ENCODE results near the gene STK39.
"Not testable (repeated sequence)": the region's sequence is repeated elsewhere in the genome, so short reads cannot be mapped to it uniquely, and the experiment has no call there.

The STK39 gene

DNA sequence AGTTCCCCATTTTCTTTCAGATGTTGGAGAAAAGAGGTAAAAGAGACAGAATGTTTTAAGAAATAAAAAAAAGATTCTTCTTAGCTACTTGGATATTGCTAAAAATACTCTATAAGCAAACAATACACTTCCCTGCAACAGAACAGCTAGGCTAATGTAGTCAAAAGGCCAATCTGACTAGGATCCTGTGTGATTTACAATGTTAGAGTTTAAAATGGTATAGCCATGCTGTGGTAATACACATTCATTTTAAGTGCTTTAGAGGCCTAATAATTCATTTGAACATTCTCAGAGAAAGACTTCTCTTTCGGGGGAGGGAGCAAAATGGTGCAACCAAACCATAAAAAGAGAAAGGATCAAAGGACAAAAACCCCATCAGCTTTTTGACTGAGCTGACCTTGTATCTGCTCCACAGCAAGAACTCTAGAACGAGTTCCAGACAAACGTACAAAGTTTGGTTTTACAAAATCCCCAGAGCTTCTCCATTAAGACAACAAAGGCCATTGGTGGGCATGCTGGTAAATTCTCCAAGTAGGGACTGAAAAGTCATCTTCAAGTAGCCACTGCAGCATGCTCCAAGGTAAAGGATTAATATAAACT, 200.2 kb downstream of the STK39 start:
- no peak for DNase-seq (ENCODE audit: low read depth)

DNA sequence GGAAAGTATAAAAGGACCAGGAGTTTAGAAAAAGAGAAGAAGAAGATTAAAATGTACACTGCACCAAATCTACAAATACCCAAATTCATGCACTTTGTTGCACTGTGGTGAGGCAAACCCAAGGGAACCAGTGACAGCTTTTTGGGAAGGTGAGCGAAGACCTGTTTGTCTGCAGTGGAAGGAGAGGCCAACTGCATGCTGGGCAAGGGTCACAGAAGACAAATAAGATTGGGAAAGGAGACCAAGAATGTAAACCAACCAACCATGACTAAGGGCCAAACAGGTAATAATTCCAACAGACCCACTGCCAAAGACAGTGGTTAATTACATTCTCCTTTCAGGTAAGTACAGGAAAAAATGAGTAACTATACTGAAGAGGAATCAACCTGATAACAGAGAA, 202.8 kb downstream of the STK39 start:
- no peak for DNase-seq (ENCODE audit: low read depth)

DNA sequence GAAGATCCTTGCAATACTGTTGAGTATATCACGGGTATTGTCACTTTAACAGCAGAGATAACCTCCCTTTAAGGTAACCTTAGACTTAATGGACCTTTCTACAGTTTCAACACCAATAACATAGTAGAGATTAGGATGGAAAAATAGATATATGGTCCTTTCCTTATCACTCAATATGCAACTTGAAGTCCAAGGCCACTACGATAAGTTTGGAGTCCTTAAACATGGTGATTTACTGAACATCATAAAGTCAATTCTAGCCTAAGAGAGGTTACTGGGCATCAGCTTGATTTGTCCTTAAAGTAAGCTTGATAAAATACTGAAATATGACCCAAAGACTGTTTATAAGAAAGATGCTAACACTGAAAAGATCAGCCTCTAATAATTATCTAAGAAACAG, 203.2 kb downstream of the STK39 start:
- no peak for DNase-seq (ENCODE audit: low read depth)

DNA sequence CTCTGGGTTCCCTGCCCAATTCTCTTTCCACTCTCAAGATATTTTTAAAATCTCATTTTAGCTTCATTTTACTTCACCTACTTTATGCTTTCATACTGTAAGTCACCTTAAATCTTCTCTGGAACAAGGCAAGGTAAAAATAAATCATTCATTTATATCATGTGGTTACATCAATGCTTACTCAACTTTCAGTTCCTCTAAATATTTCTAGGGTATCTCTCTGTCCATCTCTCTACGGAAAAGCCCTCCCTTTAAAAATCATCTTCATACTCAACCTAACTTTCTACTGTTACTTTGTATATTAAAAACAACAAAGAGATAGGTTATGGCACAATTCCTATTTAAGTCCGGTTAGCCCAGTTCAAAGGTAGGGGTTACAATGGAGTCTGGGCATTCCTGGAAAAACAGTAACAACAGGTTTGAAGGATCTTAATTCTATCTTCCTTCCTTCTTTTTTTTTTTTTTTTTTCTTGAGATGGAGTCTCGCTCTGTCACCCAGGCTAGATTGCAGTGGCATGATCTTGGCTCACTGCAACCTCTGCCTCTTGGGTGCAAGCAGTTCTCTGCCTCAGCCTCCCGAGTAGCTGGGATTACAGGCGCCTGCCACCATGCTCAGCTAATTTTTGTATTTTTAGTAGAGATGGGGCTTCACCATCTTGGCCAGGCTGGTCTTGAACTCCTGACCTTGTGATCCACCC, 205.1 kb downstream of the STK39 start:
- DNase-seq (ENCODE audit: low read depth), result not testable (repeated sequence)

DNA sequence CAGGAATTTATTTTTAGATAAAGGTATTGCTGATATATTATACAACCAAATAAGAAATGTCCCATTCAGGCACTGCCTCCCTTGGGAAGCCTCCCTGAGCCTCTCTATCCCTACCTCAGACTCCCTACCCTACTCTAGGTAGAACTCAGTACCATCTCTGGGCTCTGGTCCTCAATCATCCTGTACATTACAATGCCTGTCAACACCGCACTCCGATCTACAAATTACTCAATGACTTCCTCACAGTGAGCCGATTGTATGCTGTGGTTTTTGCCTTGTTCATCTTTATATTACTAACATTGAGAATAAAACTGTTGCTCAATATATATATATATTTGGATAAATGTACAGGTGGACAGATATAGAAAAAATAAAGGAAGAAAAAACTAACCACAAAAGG, 207.5 kb downstream of the STK39 start:
- DNase-seq (ENCODE audit: low read depth), result no peak

DNA sequence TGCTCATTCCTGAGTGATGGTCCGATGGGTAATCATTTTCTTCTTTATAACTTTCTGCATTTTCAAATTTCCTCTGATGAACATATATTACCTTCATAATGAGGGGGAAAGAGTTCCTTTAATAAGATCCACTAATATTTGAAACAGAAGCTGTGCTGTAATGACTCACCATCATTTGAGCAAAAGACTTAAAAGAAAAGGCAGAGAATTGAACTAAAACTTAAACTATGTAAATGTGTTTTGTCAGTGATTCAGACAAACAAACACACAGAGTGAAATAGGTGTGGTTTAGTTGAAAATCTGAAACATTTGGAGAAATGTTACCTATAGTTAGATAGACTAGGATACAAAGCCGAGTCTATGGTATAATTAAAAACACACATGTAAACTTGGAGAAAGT, 209.6 kb downstream of the STK39 start:
- no peak for DNase-seq (ENCODE audit: low read depth)

DNA sequence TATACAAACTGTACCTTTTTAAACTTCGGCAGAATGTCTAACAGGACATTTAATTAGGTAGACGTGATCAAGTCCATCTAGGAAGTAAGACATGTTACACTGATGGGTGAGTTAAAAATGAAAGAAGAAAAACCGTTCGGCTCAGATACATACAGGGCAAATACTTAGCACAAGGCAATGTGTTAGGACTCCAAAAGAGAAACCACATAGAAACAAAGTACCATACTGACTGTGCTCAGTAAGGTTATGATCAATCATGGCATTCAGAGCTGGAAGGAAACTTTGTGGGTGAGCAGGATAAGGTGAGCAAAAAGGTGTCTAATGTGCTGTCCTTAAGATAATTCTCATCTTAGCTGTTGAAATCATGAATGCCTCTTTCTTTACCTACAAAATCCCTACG, 211.9 kb downstream of the STK39 start:
- no peak for DNase-seq (ENCODE audit: low read depth)

DNA sequence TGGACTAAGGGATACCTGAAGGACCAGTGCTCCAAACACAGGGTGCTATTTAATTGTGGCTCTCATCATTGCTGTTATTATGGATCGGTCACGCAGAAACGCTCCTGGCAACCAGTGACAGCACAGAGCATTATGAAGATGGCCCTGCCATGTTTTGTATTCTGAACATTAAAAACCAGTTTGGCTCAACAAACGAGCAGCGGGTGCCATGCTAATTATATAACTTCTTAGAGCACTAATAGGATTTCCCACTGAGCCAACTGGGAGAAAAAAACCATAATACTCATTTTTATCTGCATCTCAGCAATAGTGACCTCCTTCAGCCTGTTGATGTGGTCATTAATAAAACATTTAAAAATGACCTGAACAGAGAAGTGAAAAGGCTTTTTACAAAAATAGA, 212.8 kb downstream of the STK39 start:
- DNase-seq (ENCODE audit: low read depth), result no peak

DNA sequence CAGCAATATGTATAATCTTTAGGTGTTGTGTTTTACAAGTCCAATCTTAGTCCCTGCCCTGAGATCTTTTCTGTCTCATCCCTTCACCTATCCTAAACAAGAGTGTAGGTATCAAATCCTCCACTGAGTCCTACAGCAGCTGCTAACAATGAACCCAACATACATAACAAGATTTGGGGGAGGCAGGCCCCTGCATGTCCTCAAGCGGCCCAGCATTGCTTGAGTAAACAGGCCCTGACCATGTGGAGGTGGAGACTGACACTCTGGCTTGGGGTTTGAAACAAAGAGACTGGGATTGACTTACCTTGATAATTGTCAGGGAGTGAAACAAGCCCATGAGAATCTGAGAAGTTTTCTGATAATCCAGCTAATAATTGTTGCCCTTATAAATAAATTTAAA, 213.4 kb downstream of the STK39 start:
- DNase-seq (ENCODE audit: low read depth), result no peak

DNA sequence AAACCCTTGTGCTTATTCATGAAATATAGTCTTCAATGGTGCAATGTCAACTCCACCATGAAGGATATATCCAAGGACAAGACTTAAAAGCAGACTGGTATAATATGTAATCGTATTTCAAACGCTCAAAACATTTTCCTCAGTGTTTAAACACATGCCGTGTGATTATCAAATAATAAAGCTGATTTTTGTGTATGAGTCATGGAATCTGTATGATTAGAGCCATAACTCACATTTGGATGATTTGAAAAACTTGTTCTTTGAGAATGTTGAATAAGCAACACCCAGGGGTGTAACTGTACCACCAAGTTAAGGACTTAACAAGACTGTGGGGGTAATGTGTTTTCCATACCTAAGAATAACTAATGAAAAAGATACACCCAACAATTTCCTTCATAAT, 215.3 kb downstream of the STK39 start:
- no peak for DNase-seq (ENCODE audit: low read depth)

DNA sequence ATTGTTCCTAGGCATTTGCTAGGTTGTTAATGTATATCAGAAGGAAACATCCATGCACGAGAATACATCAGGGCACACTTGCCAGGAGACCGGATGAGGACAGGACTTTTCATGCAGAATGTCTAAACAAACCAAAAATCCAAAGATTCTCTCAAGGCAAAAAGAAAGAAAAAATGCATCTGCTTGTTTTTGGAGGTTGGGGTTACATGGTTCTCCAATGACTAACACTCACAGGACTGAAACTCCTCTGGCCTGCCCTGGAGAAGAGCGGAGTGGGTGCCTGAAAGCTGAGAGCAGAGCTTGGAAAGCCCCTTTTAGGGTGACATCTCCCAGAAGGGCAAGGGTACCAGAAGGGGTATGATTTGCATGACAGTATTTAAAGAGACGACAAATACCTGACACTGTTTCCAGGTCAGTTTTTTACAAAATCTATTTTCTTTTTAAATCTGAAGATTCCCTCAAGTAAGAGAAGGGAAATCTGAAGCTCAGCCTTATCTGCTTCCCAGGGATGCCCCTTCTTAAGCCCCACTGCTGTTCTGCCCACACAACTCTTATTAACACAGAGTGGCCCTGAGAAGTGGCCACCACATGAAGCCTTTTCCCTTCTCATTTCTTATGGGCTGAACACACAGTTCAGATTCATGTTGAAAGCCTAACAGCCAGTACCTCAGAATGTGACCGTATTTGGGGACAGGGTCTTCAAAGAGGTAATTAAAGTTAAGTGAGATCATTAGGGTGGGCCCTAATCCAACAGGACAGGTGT, 216.4 kb downstream of the STK39 start:
- no peak for DNase-seq (ENCODE audit: low read depth)

DNA sequence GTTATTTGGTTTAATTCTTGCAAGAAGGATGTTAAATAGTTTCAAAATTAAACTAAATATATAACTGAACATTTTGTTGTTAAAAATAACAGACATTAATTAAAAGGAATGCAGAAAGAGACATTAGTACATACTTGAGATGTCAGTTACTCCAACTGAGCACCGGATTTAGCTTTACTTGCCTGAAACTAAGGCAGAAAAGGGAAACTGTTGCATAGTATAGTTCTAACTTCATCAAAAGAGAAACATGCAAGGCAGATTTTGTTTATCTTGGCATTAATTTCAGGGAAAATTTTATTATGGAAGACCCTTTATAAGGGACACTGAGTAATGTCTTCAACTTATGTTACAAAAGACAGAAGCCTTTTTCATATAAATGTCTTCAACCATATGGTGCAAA, 218.3 kb downstream of the STK39 start:
- no peak for DNase-seq (ENCODE audit: low read depth)

DNA sequence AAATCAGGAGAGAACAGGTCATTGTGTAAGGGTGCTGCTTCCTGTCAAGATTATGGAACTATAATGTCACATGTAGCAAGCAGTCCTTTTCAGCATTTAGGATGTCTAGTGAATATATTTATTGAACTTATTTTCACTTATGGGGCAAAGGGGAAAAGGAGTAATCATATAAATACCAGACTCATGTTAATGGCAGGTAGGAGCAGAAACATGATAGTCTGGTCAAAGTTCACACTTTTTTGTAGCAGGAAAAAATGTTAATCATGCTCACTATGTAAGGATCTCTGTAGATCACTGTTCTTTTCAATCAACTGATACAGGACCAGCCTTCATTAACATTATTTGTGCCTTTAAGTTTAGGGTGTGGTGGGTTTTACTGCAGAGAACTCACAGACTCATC, 219.0 kb downstream of the STK39 start:
- DNase-seq (ENCODE audit: low read depth), result no peak

DNA sequence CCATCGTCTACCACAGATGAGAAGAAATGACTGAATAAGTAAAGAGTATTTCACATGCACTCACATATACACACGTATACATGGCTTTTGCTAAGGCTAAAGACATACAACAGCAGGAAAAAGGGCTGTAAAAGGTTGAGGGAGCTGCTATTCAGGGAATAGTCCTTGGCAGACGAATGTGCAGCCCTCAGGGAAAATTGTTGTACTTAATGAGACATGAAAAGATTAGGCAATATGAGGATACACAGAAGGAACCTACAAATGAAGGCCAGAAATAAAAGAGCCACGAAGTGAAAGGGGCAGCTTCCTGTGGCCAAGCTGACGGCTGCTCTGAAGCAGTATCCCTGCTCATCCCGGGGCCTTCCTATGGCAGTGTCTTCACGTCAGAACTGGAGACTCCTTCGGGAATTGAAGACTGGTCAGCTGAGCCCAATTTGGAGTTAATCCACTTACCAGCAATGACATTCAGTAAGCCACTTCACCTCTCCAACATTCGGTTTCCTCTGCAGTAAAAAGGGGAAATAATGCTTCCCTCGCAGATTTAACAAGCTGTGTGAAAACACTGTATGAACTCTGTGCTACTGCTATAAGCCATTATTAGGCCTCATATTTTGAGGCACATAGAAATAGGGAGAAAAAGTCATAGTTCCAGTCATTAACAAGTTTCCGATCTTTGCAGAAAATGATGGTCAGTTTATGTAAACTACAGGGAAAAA, 221.8 kb downstream of the STK39 start:
- DNase-seq (ENCODE audit: low read depth), result no peak

DNA sequence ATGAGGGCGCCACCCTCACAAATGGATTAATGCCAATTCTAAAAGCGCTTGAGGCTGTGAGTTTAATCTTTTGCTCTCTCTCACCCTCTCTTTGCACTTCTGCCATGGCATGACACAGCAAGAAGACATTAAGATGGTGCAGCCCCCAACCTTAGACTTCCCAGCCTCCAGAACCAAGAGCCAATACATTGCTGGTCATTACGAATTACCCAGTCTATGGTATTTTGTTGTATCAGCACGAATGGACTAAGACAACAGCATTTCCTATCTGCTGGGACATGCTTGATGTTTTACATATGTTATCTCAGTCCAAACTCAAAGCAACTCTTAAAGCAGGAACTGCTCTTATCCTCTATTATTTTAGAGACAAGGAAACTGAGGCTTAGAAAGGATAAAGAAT, 222.9 kb downstream of the STK39 start:
- DNase-seq (ENCODE audit: low read depth), result no peak

DNA sequence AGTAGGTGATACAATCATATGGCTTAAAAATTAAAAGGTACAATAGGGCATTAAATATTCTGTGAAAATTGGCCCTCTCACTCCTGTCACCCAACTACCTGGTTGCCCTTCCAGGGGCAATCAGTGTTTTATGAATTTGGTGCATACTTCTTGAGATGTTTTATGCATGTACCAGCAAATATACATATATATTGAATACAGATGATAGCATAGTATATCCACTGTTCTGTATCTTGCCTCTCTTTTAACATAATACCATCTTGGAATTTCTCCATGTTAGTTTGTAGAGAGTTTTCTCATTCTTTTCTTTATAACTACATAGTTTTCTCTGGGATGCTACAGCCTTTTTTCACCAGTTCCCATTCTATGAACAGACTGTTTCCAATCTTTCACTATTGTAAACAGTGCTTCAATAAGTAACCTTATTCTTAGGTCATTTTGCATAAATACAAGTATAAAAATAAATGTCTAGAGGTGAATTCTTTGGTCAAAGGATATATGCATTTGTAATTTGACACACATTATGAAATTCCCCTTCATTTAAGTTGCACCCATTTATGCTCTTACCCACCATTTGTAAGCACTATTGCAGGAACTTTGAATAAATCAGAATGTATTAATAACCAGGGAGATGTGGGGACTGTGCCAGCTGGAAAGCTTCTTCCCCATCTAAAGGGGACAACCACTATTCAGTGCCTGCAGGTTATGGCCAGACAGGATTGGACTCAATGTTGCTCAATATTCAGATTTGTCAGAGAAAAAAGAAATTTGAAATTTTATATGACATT, 225.4 kb downstream of the STK39 start:
- no peak for DNase-seq (ENCODE audit: low read depth)

DNA sequence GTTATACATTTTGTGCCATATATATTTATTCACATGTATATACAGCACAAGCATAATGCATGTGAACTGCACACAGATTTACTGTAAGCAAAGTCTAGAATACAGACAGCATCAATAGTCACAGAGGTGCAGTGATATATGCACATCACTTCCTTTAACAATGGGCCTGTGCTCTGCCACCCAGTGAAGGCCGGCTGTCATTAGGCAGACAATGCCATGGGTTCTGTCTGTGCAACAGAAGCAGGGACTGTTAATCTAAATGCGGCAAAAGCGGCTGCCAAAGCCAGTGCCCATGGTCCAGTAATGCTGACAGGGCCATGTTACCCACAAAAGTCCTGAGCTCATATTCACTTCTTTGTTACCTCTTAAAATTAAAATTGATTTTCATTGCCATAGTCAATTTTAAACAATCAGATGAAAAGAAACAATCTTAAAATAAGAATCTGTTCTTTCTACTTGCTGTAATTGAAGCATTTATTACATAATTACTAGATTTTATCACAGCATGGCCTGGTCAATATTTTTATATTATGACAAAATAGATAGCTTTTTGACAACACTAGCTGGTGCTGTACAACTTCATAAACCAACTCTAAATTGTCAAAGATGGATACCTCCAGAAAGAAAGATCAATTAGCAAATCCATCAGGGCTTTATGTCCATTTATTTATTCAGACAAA, 232.0 kb downstream of the STK39 start:
- DNase-seq (ENCODE audit: low read depth), result no peak

DNA sequence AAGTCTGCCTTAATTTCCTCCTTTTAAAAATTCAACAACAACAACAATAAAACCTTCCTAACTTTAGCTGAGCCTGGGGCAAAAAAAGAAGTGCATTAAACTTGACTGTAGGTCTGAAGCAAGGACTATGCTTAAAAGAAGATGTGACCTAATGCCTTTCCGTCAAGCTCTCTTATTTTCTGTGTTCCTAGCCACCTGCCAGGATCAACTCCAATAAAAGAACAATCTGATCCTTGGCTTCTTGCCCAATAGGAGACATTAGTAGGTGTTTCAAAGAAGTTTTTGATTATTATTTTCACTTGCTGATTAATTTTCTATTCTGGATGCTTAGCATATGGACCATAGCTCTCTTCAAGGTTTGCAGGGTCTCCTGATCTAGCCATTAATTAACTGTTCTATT, 237.5 kb downstream of the STK39 start:
- no peak for DNase-seq (ENCODE audit: low read depth)

DNA sequence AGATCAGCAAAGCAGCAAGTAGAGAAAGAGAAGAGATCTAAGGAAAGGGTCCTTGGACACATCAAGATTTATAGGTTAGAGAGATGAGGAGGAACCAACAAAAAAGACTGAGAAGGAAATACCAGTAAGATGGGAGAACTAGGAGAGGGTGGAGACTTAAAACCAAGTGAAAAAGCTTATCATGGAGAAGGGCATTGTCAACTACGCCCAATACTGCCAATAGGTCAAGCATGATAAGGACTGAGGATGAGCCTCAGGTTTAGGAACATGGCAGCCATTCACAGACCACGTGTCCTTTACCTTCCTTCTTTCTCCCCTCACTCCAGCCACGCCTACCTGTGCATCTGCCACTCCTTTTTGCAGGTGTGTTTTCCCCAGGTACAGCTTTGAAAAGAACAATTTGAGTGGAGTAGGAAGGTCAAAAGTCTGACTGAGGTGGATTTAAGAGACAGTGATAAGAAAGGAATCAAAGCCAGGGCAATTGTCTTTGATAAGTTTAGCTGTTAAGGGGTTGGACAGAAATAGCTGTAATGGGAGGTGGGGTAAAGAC, 238.7 kb downstream of the STK39 start:
- DNase-seq (ENCODE audit: low read depth), result no peak

DNA sequence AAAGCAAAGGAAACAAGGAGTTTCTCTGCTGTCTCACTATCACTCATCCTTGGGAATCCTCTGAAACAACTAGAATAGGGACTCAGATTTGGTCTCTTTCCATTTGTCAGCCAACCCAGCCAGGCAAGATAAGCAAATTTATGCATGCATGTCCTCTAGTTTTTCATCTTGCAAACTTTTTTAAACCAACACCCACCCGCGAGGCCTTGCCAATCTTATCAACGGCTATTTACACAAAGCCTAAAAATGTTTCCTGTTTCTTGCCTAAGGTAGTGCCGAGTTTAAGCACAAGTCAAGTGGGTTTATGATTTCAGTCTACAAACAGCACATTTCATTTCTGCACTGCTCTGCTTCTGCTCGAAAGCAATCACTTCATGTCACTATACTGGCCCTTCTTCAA, 240.9 kb downstream of the STK39 start:
- DNase-seq (ENCODE audit: low read depth), result no peak

DNA sequence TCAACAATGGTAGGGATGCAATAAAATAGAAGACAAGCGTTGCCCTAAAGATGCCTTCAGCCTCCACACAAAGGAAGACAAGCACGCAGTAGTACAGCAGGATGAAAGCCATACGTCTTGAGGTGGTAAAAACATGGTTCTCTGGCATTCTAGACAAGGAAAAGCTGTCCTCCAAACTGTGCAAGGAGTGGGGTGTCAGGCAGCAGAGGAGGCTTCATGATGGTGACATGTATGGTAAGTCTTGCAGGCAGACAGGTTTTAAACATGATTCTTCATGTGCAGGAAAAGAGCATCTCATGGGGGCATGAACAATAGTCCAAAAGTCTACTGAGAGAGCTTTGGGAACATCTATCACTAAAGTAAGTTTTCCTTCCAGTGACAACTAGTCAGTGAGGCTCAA, 241.8 kb downstream of the STK39 start:
- no peak for DNase-seq (ENCODE audit: low read depth)

Measured in stimulated activated CD4-positive, alpha-beta T cell treated with anti-CD3 and anti-CD28 coated beads, Interleukin-2, amount 100 ng/mL, for 4 hours (primary cell).